Muscle layer of duodenum (tissue), 2 donors: Measurements from ENCODE around the gene ANAPC7.

Source experiments
- H3K27ac ChIP-seq: one replicate; pipeline ENCODE4 v1.7.0; 2013; ENCODE audit warnings: mild to moderate bottlenecking, low read length
- H3K27me3 ChIP-seq: one replicate; pipeline ENCODE4 v1.7.0; 2013; ENCODE audit warnings: low read depth, mild to moderate bottlenecking, control low read depth, low read length
- H3K36me3 ChIP-seq, 2 donors: one replicate each; pipeline ENCODE4 v1.7.0; 2013; ENCODE audit warnings: low read length in 2 of 2, control low read depth in 1 of 2, mild to moderate bottlenecking in 1 of 2; ENCODE audit not compliant: insufficient read depth in 2 of 2, control insufficient read depth in 1 of 2
- H3K4me1 ChIP-seq, 2 donors: one replicate each; pipeline ENCODE4 v1.7.0; 2013; ENCODE audit warnings: low read length in 2 of 2, mild to moderate bottlenecking in 2 of 2, control low read depth in 1 of 2, moderate library complexity in 1 of 2; ENCODE audit not compliant: insufficient read depth in 2 of 2, control insufficient read depth in 1 of 2
- H3K4me3 ChIP-seq, 2 donors: one replicate each; pipeline ENCODE4 v1.7.0; 2013; ENCODE audit warnings: low read length in 2 of 2, low read depth in 1 of 2, mild to moderate bottlenecking in 1 of 2
- H3K9me3 ChIP-seq, 2 donors: one replicate each; pipeline ENCODE4 v1.7.0; 2013; ENCODE audit warnings: low read length in 2 of 2, control low read depth in 1 of 2, mild to moderate bottlenecking in 1 of 2; ENCODE audit not compliant: control insufficient read depth in 1 of 2
- donor health status: healthy.

The ANAPC7 gene

DNA sequence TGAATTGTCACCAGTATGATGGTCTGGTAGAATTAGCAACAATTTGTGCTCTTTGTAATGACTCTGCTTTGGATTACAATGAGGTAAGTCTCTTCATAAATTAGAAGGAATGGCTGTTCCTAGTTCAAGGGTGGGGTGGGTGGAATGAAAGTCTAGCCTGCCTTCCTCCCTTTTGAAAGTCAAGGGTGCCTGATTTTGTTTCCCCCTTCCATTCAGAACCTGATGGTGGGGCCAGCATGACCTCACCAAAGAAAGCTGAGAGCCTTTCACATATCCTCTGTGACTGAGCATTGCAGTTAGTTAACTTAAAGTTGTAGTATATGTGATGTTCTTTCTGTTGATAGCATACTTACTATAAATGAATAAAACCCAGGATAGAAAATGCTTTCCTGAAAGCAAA, 70.3 kb downstream of the ANAPC7 start:
- no peaks in the 10 kb centered on the region for H3K27me3 ChIP-seq
- H3K9me3 ChIP-seq: no peaks in the 10 kb centered on the region
- no peak overlapping the region for H3K4me3 ChIP-seq
- peaks cover 63 to 71% of the 10 kb centered on the region in 2 donors for H3K36me3 ChIP-seq
- peaks cover 0 to 20% of the 10 kb centered on the region in 2 donors for H3K4me1 ChIP-seq
- no peak overlapping the region for H3K27ac ChIP-seq

GRCh38 chr12:110330544-110330943, 73.0 kb downstream of the ANAPC7 start:
- Histone ChIP-seq H3K27me3 (no peaks in the 10 kb centered on the region), H3K36me3 (peaks cover 57 to 66% of the 10 kb centered on the region in 2 donors), H3K27ac (no peak overlapping the region)

GRCh38 chr12:110330124-110330523, 73.4 kb downstream of the ANAPC7 start:
- H3K27ac ChIP-seq: no peak overlapping the region
- H3K9me3 ChIP-seq: no peaks in the 10 kb centered on the region
- peaks cover 55 to 61% of the 10 kb centered on the region in 2 donors for H3K36me3 ChIP-seq
- H3K27me3 ChIP-seq: no peaks in the 10 kb centered on the region
- H3K4me1 ChIP-seq: peaks cover 0 to 20% of the 10 kb centered on the region in 2 donors
- H3K4me3 ChIP-seq: no peak overlapping the region

More at GRCh38 chr12:110330544-110330943, 73.0 kb downstream of the ANAPC7 start:
- Histone ChIP-seq H3K4me1 (peaks cover 0 to 20% of the 10 kb centered on the region in 2 donors), H3K9me3 (no peaks in the 10 kb centered on the region), H3K4me3 (no peak overlapping the region)

DNA sequence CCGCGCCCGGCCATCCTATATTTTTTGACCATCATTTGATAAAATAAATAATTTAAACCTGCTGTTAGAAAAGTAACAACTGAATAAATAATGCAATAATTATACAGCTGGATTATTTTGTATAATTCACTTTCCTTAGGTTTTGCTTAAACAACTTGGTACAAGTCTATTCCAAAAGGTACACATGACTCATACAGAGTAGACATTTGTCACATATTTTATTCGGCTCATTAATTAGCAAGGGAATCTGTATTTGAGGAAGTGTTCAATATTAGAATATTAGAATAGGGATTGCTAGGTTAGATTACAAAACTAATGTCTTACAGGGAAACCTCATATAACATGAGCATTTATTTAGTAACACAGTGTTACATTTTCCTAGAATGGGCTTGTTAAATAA, 73.8 kb downstream of the ANAPC7 start:
- Histone ChIP-seq H3K27ac (no peak overlapping the region), H3K27me3 (no peaks in the 10 kb centered on the region), H3K4me1 (peaks cover 0 to 20% of the 10 kb centered on the region in 2 donors), H3K4me3 (no peak overlapping the region), H3K36me3 (peaks cover 52 to 57% of the 10 kb centered on the region in 2 donors), H3K9me3 (no peaks in the 10 kb centered on the region)
